Kidney capillary endothelial cell (primary cell): ENCODE data around the gene ZNF397.
"Not testable (repeated sequence)": the region's sequence is repeated elsewhere in the genome, so short reads cannot be mapped to it uniquely, and the experiment has no call there.

Source experiments
- DNase-seq: peaks from one replicate; pipeline ENCODE4 v3.0.0-alpha.2; 2018; ENCODE audit warnings: low spot score

Gene ZNF397

GRCh38 chr18:35240664-35241447 lies at the start of gene ZNF397:
Gene ZNF397, plus strand, starts transcription at chr18:35241034. Its CDS starts 1,437 bp downstream, at chr18:35242471.
- peak; percentile 94 for DNase-seq

GRCh38 chr18:35191698-35192025 lies 49.2 kb upstream of the ZNF397 start:
- DNase-seq, result no peak

GRCh38 chr18:35192415-35192814 lies 48.4 kb upstream of the ZNF397 start:
- no peak for DNase-seq

GRCh38 chr18:35193316-35193715 lies 47.5 kb upstream of the ZNF397 start:
- DNase-seq, result no peak

- DNase-seq, result no peak
These were observed 43.5 kb upstream of the ZNF397 start for GRCh38 chr18:35197296-35197695.

GRCh38 chr18:35201256-35201931 lies 39.4 kb upstream of the ZNF397 start:
- DNase-seq, result no peak

- DNase-seq, result no peak
These were observed 37.8 kb upstream of the ZNF397 start for GRCh38 chr18:35203067-35203466.

GRCh38 chr18:35205199-35205712 lies 35.6 kb upstream of the ZNF397 start:
- DNase-seq, result no peak

- DNase-seq, result not testable (repeated sequence)
These were observed 34.9 kb upstream of the ZNF397 start for GRCh38 chr18:35205746-35206458.

- no peak for DNase-seq
These were observed 25.8 kb upstream of the ZNF397 start for GRCh38 chr18:35215026-35215425.

- DNase-seq, result not testable (repeated sequence)
These were observed 24.2 kb upstream of the ZNF397 start for GRCh38 chr18:35216611-35217010.

- DNase-seq, result not testable (repeated sequence)
These were observed 21.5 kb upstream of the ZNF397 start for GRCh38 chr18:35219331-35219730.

GRCh38 chr18:35220424-35220823 lies 20.4 kb upstream of the ZNF397 start:
- no peak for DNase-seq

- DNase-seq, result no peak
These were observed 17.0 kb upstream of the ZNF397 start for GRCh38 chr18:35223797-35224196.

GRCh38 chr18:35227254-35227653 lies 13.6 kb upstream of the ZNF397 start:
- no peak for DNase-seq

GRCh38 chr18:35231052-35231451 lies 9.8 kb upstream of the ZNF397 start:
- DNase-seq, result peak; percentile 79

GRCh38 chr18:35236571-35237363 lies 4.1 kb upstream of the ZNF397 start:
- no peak for DNase-seq

GRCh38 chr18:35239314-35239713 lies 1.5 kb upstream of the ZNF397 start:
- DNase-seq, result no peak

- peak; percentile 19 for DNase-seq
These were observed 592 bp downstream of the ZNF397 start for GRCh38 chr18:35241448-35241804.

GRCh38 chr18:35242426-35242825 lies 1.6 kb downstream of the ZNF397 start:
- DNase-seq, result no peak

- no peak for DNase-seq
These were observed 3.8 kb downstream of the ZNF397 start for GRCh38 chr18:35244671-35245070.

GRCh38 chr18:35245719-35246317 lies 5.0 kb downstream of the ZNF397 start:
- no peak for DNase-seq
